ENCODE results near the gene GNG4. TPM values are rescaled to one million over a fixed set of nuclear protein-coding genes. Genes with fewer than 3 reads are reported as not detected.

GNG4 gene
- total RNA-seq, 1 experiment from 2014 or later, result 34.4 TPM

DNA sequence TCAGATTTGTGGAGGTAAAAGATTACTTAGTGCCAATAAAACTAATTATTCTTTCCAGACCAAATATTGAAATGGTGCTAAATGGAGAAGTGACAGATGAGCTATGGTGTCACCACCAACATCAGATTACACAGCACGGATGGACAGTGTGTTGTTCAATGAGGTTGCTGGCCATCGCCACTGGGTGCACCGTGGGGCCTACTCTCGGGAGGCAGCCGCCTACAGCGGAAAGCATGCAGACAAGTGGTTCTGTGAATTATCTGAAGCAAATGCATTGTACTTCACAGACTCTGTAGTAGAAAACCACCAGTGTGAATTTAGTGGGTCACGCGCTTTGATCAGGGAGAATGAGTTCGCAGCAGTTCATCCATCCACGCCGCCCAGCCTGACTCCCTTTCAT is 42.3 kb downstream of the GNG4 start:
- Histone ChIP-seq H3K9ac (ENCODE audit: extremely low read depth, insufficient read length, low read length) (no peak overlapping the region), H3K79me1 (ENCODE audit: insufficient read depth, low read depth, low read length, poor library complexity, severe bottlenecking) (no peaks in the 10 kb centered on the region), H3K4me1 (ENCODE audit: insufficient read depth, low read length) (no peaks in the 10 kb centered on the region; the same call in 1 of the 2 replicates), H3K4me2 (ENCODE audit: insufficient read depth, insufficient read length, low read length) (no peak overlapping the region), H3K18ac (ENCODE audit: insufficient read length, low read depth, low read length) (no peak overlapping the region), H4K20me1 (ENCODE audit: control insufficient read depth, insufficient read depth, insufficient read length) (no peaks in the 10 kb centered on the region), H2AFZ (ENCODE audit: low read length) (no peak overlapping the region), H3K4ac (ENCODE audit: low read depth, low read length) (no peak overlapping the region), H3K14ac (ENCODE audit: insufficient read depth, low read length) (no peak overlapping the region), H2BK20ac (ENCODE audit: low read depth, low read length, poor library complexity, severe bottlenecking) (no peak overlapping the region), H2AK5ac (ENCODE audit: insufficient read length, low read length) (no peak overlapping the region), H4K91ac (ENCODE audit: insufficient read length, low read depth, low read length) (no peak overlapping the region), H3K79me2 (ENCODE audit: insufficient read depth, low read length) (peaks cover 2% of the 10 kb centered on the region; the same call in 1 of the 2 replicates), H2BK5ac (ENCODE audit: insufficient read length, low read length) (no peak overlapping the region), H3K27ac (ENCODE audit: insufficient read length, low read depth, low read length) (no peak overlapping the region), H3K56ac (ENCODE audit: insufficient read length, low read depth, low read length) (no peak overlapping the region), H3K23ac (ENCODE audit: insufficient read length, low read depth, low read length) (no peak overlapping the region), H4K8ac (replicated peaks; ENCODE audit: insufficient read length, low read depth, low read length) (no peak overlapping the region), H2BK12ac (ENCODE audit: insufficient read length, low read depth, low read length) (no peak overlapping the region), H3K27me3 (ENCODE audit: insufficient read depth, low read length) (no peaks in the 10 kb centered on the region), H3K23me2 (ENCODE audit: insufficient read length, low read depth, low read length, poor library complexity, severe bottlenecking) (no peaks in the 10 kb centered on the region), H3K9me3 (ENCODE audit: control insufficient read depth, low read depth, low read length) (no peaks in the 10 kb centered on the region), H4K5ac (ENCODE audit: insufficient read length, low read depth, low read length) (no peak overlapping the region), H2BK120ac (ENCODE audit: low read depth, low read length, poor library complexity, severe bottlenecking) (no peak overlapping the region), H2BK15ac (ENCODE audit: low read depth, low read length) (no peak overlapping the region), H3T11ph (ENCODE audit: low read length) (no peak overlapping the region)
- Mint-ChIP-seq H3K36me3 (ENCODE audit: insufficient read depth in 1 of 3, low read depth in 3 of 3) (peaks cover 0 to 5% (median 4%) of the 10 kb centered on the region in 3 experiments; a peak in 5 of 7 replicates), H3K27me3 (ENCODE audit: low read depth) (no peaks in the 10 kb centered on the region), H3K27ac (no peak overlapping the region; a peak in 1 of 7 replicates), H3K4me1 (no peaks in the 10 kb centered on the region), H3K9me3 (no peaks in the 10 kb centered on the region; a peak in 1 of 5 replicates), H3K4me3 (no peak overlapping the region)
- TF ChIP-seq, protein P1, sequence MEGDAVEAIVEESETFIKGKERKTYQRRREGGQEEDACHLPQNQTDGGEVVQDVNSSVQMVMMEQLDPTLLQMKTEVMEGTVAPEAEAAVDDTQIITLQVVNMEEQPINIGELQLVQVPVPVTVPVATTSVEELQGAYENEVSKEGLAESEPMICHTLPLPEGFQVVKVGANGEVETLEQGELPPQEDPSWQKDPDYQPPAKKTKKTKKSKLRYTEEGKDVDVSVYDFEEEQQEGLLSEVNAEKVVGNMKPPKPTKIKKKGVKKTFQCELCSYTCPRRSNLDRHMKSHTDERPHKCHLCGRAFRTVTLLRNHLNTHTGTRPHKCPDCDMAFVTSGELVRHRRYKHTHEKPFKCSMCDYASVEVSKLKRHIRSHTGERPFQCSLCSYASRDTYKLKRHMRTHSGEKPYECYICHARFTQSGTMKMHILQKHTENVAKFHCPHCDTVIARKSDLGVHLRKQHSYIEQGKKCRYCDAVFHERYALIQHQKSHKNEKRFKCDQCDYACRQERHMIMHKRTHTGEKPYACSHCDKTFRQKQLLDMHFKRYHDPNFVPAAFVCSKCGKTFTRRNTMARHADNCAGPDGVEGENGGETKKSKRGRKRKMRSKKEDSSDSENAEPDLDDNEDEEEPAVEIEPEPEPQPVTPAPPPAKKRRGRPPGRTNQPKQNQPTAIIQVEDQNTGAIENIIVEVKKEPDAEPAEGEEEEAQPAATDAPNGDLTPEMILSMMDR (conservative IDR thresholded peaks at IDR 0.05), result no peak
- WGBS (ENCODE audit: extremely low coverage, insufficient read length, low lambda C conversion rate), result no CpG with 5 or more reads among the region's 11 CpGs
- DNase-seq, result no peak
